ENCODE measurements around the gene RNF14.
A peak's percentile ranks its signal among the peaks of the same experiment; 100 is the strongest.
"Not testable (repeated sequence)": the region's sequence is repeated elsewhere in the genome, so short reads cannot be mapped to it uniquely, and the experiment has no call there.

Gene RNF14

GRCh38 chr5:142017832-142018427, 49.0 kb downstream of the RNF14 start:
- H3K36me3 Mint-ChIP-seq (ENCODE audit: insufficient read depth): peaks cover 7% of the 10 kb centered on the region
- no peaks in the 10 kb centered on the region for H3K27me3 Mint-ChIP-seq
- ATAC-seq (replicated peaks) (peak; percentile 10), DNase-seq (no peak)
- H3K4me3 Mint-ChIP-seq: peak overlapping the region; percentile 13 to 69
- peak overlapping the region; percentile 37 to 70 for H3K27ac Mint-ChIP-seq
- peaks cover 35 to 54% of the 10 kb centered on the region in 2 donors for H3K4me1 Mint-ChIP-seq (ENCODE audit: low read depth in 2 of 2)
- no peaks in the 10 kb centered on the region for H3K9me3 Mint-ChIP-seq

GRCh38 chr5:142020122-142020659, 51.3 kb downstream of the RNF14 start:
- peak overlapping the region in 1 of 2 donors; percentile 48 for H3K4me3 Mint-ChIP-seq
- DNase-seq (no peak), ATAC-seq (replicated peaks) (no peak)
- H3K36me3 Mint-ChIP-seq (ENCODE audit: insufficient read depth): peaks cover 7% of the 10 kb centered on the region
- no peaks in the 10 kb centered on the region for H3K9me3 Mint-ChIP-seq
- peaks cover 34 to 46% of the 10 kb centered on the region in 2 donors for H3K4me1 Mint-ChIP-seq (ENCODE audit: low read depth in 2 of 2)
- H3K27me3 Mint-ChIP-seq: no peaks in the 10 kb centered on the region
- no peak overlapping the region for H3K27ac Mint-ChIP-seq

GRCh38 chr5:142023836-142024235, 54.9 kb downstream of the RNF14 start:
- Mint-ChIP-seq H3K27ac (no peak overlapping the region), H3K9me3 (no peaks in the 10 kb centered on the region), H3K36me3 (ENCODE audit: insufficient read depth) (no peaks in the 10 kb centered on the region), H3K27me3 (no peaks in the 10 kb centered on the region), H3K4me1 (ENCODE audit: low read depth in 2 of 2) (peaks cover 13 to 19% of the 10 kb centered on the region in 2 donors), H3K4me3 (no peak overlapping the region)
- ATAC-seq (replicated peaks) (no peak), DNase-seq (no peak)

- Mint-ChIP-seq H3K4me1 (ENCODE audit: low read depth in 2 of 2) (peaks cover 11 to 14% of the 10 kb centered on the region in 2 donors), H3K27ac (peak overlapping the region; percentile 88 to 97), H3K4me3 (peak overlapping the region; percentile 83 to 86), H3K36me3 (ENCODE audit: insufficient read depth) (no peaks in the 10 kb centered on the region), H3K9me3 (no peaks in the 10 kb centered on the region), H3K27me3 (peaks cover 0 to 1% of the 10 kb centered on the region in 2 donors)
- ATAC-seq (replicated peaks) (peak; percentile 100), DNase-seq (peak; percentile 70 to 73 (median 70))
Observed at GRCh38 chr5:142024771-142025304, 55.9 kb downstream of the RNF14 start.

- Mint-ChIP-seq H3K27me3 (peaks cover 0 to 9% of the 10 kb centered on the region in 2 donors), H3K27ac (peak overlapping the region; percentile 88 to 97)
- no peak for ATAC-seq (replicated peaks)
Observed at GRCh38 chr5:142025637-142026036, 56.7 kb downstream of the RNF14 start.

GRCh38 chr5:142032150-142032549, 63.2 kb downstream of the RNF14 start:
- no peak overlapping the region for H3K27ac Mint-ChIP-seq
- ATAC-seq (replicated peaks): no peak
- peaks cover 7 to 8% of the 10 kb centered on the region in 2 donors for H3K4me1 Mint-ChIP-seq (ENCODE audit: low read depth in 2 of 2)
- no peaks in the 10 kb centered on the region for H3K36me3 Mint-ChIP-seq (ENCODE audit: insufficient read depth)
- DNase-seq: no peak
- no peaks in the 10 kb centered on the region for H3K9me3 Mint-ChIP-seq
- H3K4me3 Mint-ChIP-seq: no peak overlapping the region
- H3K27me3 Mint-ChIP-seq: peaks cover 0 to 9% of the 10 kb centered on the region in 2 donors

More at GRCh38 chr5:142025637-142026036, 56.7 kb downstream of the RNF14 start:
- no peaks in the 10 kb centered on the region for H3K36me3 Mint-ChIP-seq (ENCODE audit: insufficient read depth)
- no peaks in the 10 kb centered on the region for H3K9me3 Mint-ChIP-seq
- no peak for DNase-seq
- H3K4me3 Mint-ChIP-seq: peak overlapping the region; percentile 83 to 86
- peaks cover 11 to 14% of the 10 kb centered on the region in 2 donors for H3K4me1 Mint-ChIP-seq (ENCODE audit: low read depth in 2 of 2)

GRCh38 chr5:142032747-142033631, 64.1 kb downstream of the RNF14 start:
- Mint-ChIP-seq H3K4me1 (ENCODE audit: low read depth in 2 of 2) (peaks cover 7 to 8% of the 10 kb centered on the region in 2 donors), H3K4me3 (no peak overlapping the region), H3K9me3 (no peaks in the 10 kb centered on the region), H3K27me3 (peaks cover 0 to 9% of the 10 kb centered on the region in 2 donors), H3K27ac (no peak overlapping the region), H3K36me3 (ENCODE audit: insufficient read depth) (no peaks in the 10 kb centered on the region)
- DNase-seq: no peak
- no peak for ATAC-seq (replicated peaks)

GRCh38 chr5:142033632-142034567, 65.0 kb downstream of the RNF14 start:
- not testable (repeated sequence) for H3K36me3 Mint-ChIP-seq (ENCODE audit: insufficient read depth)

GRCh38 chr5:142034994-142035393, 66.1 kb downstream of the RNF14 start:
- H3K27me3 Mint-ChIP-seq: peaks cover 0 to 6% of the 10 kb centered on the region in 2 donors
- DNase-seq (no peak), ATAC-seq (replicated peaks) (no peak)
- H3K4me1 Mint-ChIP-seq (ENCODE audit: low read depth in 2 of 2): peaks cover 7 to 8% of the 10 kb centered on the region in 2 donors
- H3K9me3 Mint-ChIP-seq: no peaks in the 10 kb centered on the region
- H3K36me3 Mint-ChIP-seq (ENCODE audit: insufficient read depth): no peaks in the 10 kb centered on the region
- no peak overlapping the region for H3K4me3 Mint-ChIP-seq
- H3K27ac Mint-ChIP-seq: peak overlapping the region in 1 of 2 donors; percentile 4

More at GRCh38 chr5:142033632-142034567, 65.0 kb downstream of the RNF14 start:
- not testable (repeated sequence) for H3K4me1 Mint-ChIP-seq (ENCODE audit: low read depth in 2 of 2); H3K27me3 Mint-ChIP-seq; H3K4me3 Mint-ChIP-seq; DNase-seq; H3K9me3 Mint-ChIP-seq; H3K27ac Mint-ChIP-seq; ATAC-seq (replicated peaks)

GRCh38 chr5:142036918-142037317, 68.0 kb downstream of the RNF14 start:
- Mint-ChIP-seq H3K4me3 (no peak overlapping the region), H3K27me3 (no peaks in the 10 kb centered on the region), H3K27ac (no peak overlapping the region), H3K4me1 (ENCODE audit: low read depth in 2 of 2) (peaks cover 7 to 8% of the 10 kb centered on the region in 2 donors), H3K36me3 (ENCODE audit: insufficient read depth) (no peaks in the 10 kb centered on the region), H3K9me3 (no peaks in the 10 kb centered on the region)
- DNase-seq: no peak
- no peak for ATAC-seq (replicated peaks)

GRCh38 chr5:142037599-142037998, 68.7 kb downstream of the RNF14 start:
- not testable (repeated sequence) for H3K27ac Mint-ChIP-seq; DNase-seq; H3K4me1 Mint-ChIP-seq (ENCODE audit: low read depth in 2 of 2); H3K27me3 Mint-ChIP-seq; H3K4me3 Mint-ChIP-seq; H3K36me3 Mint-ChIP-seq (ENCODE audit: insufficient read depth); ATAC-seq (replicated peaks); H3K9me3 Mint-ChIP-seq

GRCh38 chr5:142038735-142039134, 69.8 kb downstream of the RNF14 start:
- DNase-seq (no peak), ATAC-seq (replicated peaks) (no peak)
- peaks cover 7 to 8% of the 10 kb centered on the region in 2 donors for H3K4me1 Mint-ChIP-seq (ENCODE audit: low read depth in 2 of 2)
- H3K27me3 Mint-ChIP-seq: no peaks in the 10 kb centered on the region
- H3K9me3 Mint-ChIP-seq: no peaks in the 10 kb centered on the region
- H3K27ac Mint-ChIP-seq: no peak overlapping the region
- no peaks in the 10 kb centered on the region for H3K36me3 Mint-ChIP-seq (ENCODE audit: insufficient read depth)
- no peak overlapping the region for H3K4me3 Mint-ChIP-seq

Data from effector memory CD8-positive, alpha-beta T cell (primary cell).